HEK293 (cell line): ENCODE measurements around the gene BTBD2.

ENCODE experiments used
- CTCF ChIA-PET: fragments of 350-600 bp; formaldehyde crosslinking; extraction: SDS; loops from one replicate; lab custom pipeline; 2021; ENCODE audit warnings: antibody characterized with exemption; lab: Yijun Ruan, JAX
- POLR2A ChIA-PET: fragments of 300-600 bp; formaldehyde crosslinking; extraction: SDS; loops from one replicate; lab custom pipeline; 2020; ENCODE audit warnings: antibody characterized with exemption, inconsistent platforms; lab: Yijun Ruan, JAX
- H3K27ac ChIP-seq: fragments of 200-500 bp; sonication (Bioruptor generic); 2 replicates; pipeline ENCODE4 v1.5.1; 2014; ENCODE audit warnings: low read depth, low read length, control low read depth, inconsistent platforms; ENCODE audit errors: extremely low read depth
- H3K36me3 ChIP-seq, 2 experiments: fragments of 200-500 bp in 1 of 2; sonication (Bioruptor generic) in 1 of 2; 1 replicate in 1 of 2; 2 replicates in 1 of 2; pipeline ENCODE4 v1.5.1; 2014 to 2017; ENCODE audit warnings: inconsistent platforms in 2 of 2, low read length in 2 of 2; ENCODE audit not compliant: control insufficient read depth in 2 of 2, insufficient read depth in 1 of 2
- H3K4me1 ChIP-seq: fragments of 200-500 bp; sonication (Bioruptor generic); 2 replicates; pipeline ENCODE4 v1.5.1; 2014; ENCODE audit warnings: mild to moderate bottlenecking, low read length, inconsistent platforms; ENCODE audit not compliant: control insufficient read depth, insufficient read depth
- H3K4me3 ChIP-seq: 2 replicates; pipeline ENCODE4 v1.5.1; 2011; ENCODE audit warnings: low read depth, mild to moderate bottlenecking, control low read depth, low read length, moderate library complexity
- H3K9me3 ChIP-seq: fragments of 200-500 bp; sonication (Bioruptor generic); 2 replicates; pipeline ENCODE4 v1.5.1; 2014; ENCODE audit warnings: low read depth, low read length, inconsistent platforms; ENCODE audit not compliant: control insufficient read depth, insufficient read depth
- BCL6B ChIP-seq: fragments of 450-650 bp; formaldehyde crosslinking; IDR thresholded peaks from 2 replicates; pipeline ENCODE4 v1.5.1; 2017; ENCODE audit warnings: missing biosample characterization, missing genetic modification characterization
- HIC1 ChIP-seq: fragments of 450-650 bp; formaldehyde crosslinking; IDR thresholded peaks from 2 replicates; pipeline ENCODE4 v1.5.1; 2016; ENCODE audit warnings: missing biosample characterization, missing genetic modification characterization
- KLF17 ChIP-seq: fragments of 450-650 bp; formaldehyde crosslinking; IDR thresholded peaks from 2 replicates; pipeline ENCODE4 v1.5.1; 2016; ENCODE audit warnings: missing biosample characterization, missing genetic modification characterization
- MYNN ChIP-seq: fragments of 450-650 bp; formaldehyde crosslinking; IDR thresholded peaks from 2 replicates; pipeline ENCODE4 v1.5.1; 2016; ENCODE audit warnings: missing biosample characterization, missing genetic modification characterization, borderline replicate concordance
- RBAK ChIP-seq: fragments of 450-650 bp; formaldehyde crosslinking; IDR thresholded peaks from 2 replicates; pipeline ENCODE4 v1.5.1; 2016; ENCODE audit warnings: missing biosample characterization, missing genetic modification characterization
- SALL2 ChIP-seq: fragments of 450-650 bp; formaldehyde crosslinking; IDR thresholded peaks from 2 replicates; pipeline ENCODE4 v1.5.0; 2017; ENCODE audit warnings: missing biosample characterization, mild to moderate bottlenecking, missing genetic modification characterization, borderline replicate concordance
- SP7 ChIP-seq: fragments of 450-650 bp; formaldehyde crosslinking; IDR thresholded peaks from 2 replicates; pipeline ENCODE4 v1.5.1; 2016; ENCODE audit warnings: missing biosample characterization, missing genetic modification characterization
- TSHZ1 ChIP-seq: fragments of 450-650 bp; formaldehyde crosslinking; IDR thresholded peaks from 2 replicates; pipeline ENCODE4 v1.5.1; 2016; ENCODE audit warnings: missing biosample characterization, missing genetic modification characterization, borderline replicate concordance
- ZNF280D ChIP-seq: fragments of 450-650 bp; formaldehyde crosslinking; IDR thresholded peaks from 2 replicates; pipeline ENCODE4 v1.5.1; 2016; ENCODE audit warnings: missing biosample characterization, missing genetic modification characterization
- ZNF423 ChIP-seq: fragments of 450-650 bp; formaldehyde crosslinking; IDR thresholded peaks from 2 replicates; pipeline ENCODE4 v1.5.1; 2016; ENCODE audit warnings: missing biosample characterization, missing genetic modification characterization
- ZNF510 ChIP-seq: fragments of 450-650 bp; formaldehyde crosslinking; IDR thresholded peaks from 2 replicates; pipeline ENCODE4 v1.5.1; 2018; ENCODE audit warnings: mild to moderate bottlenecking, missing genetic modification characterization, missing biosample characterization; ENCODE audit not compliant: insufficient replicate concordance
- ZNF544 ChIP-seq: fragments of 450-650 bp; formaldehyde crosslinking; IDR thresholded peaks from 2 replicates; pipeline ENCODE4 v1.5.0; 2017; ENCODE audit warnings: missing biosample characterization, missing genetic modification characterization
- ZNF692 ChIP-seq: fragments of 450-650 bp; formaldehyde crosslinking; IDR thresholded peaks from 2 replicates; pipeline ENCODE4 v1.5.1; 2016; ENCODE audit warnings: missing biosample characterization, missing genetic modification characterization
- ZNF830 ChIP-seq: fragments of 450-650 bp; IDR thresholded peaks from 2 replicates; pipeline ENCODE4 v1.5.0; 2018; ENCODE audit warnings: missing biosample characterization, missing genetic modification characterization, low read depth, mild to moderate bottlenecking, moderate library complexity

The BTBD2 gene

GRCh38 chr19:2047076-2047448, 31.5 kb upstream of the BTBD2 start (continued):
- TF ChIP-seq ZNF830 (tag by site-specific recombination): no peak
- no peak for TF ChIP-seq RBAK (tag by site-specific recombination)
- TF ChIP-seq ZNF510: no peak

- Histone ChIP-seq H3K4me3 (no peak overlapping the region), H3K36me3 (peaks cover 0 to 67% of the 10 kb centered on the region in 2 experiments; a peak in 2 of 3 replicates), H3K9me3 (no peaks in the 10 kb centered on the region), H3K4me1 (peaks cover 11% of the 10 kb centered on the region), H3K27ac (no peak overlapping the region)
- ChIA-PET POLR2A (interaction anchor here (0.6 kb wide), 1 partner anchor 20 kb away, joined by 3 read pairs; no protein-coding TSS in a partner anchor), CTCF (interaction anchor here (0.5 kb wide), 1 partner anchor 18 kb away, joined by 4 read pairs; no protein-coding TSS in a partner anchor)
- TF ChIP-seq SP7 (tag by site-specific recombination) (no peak), HIC1 (tag by site-specific recombination) (peak; percentile 16), KLF17 (tag by site-specific recombination) (no peak), ZNF692 (peak; percentile 53; the same call in 1 of the 2 replicates)
Measured at GRCh38 chr19:2046046-2046907, 30.8 kb upstream of the BTBD2 start.

GRCh38 chr19:2045501-2046045, 30.1 kb upstream of the BTBD2 start:
- Histone ChIP-seq H3K27ac (no peak overlapping the region), H3K4me3 (no peak overlapping the region), H3K36me3 (peaks cover 0 to 74% of the 10 kb centered on the region in 2 experiments; a peak in 2 of 3 replicates), H3K9me3 (no peaks in the 10 kb centered on the region), H3K4me1 (peaks cover 11% of the 10 kb centered on the region)
- ChIA-PET POLR2A (no interaction called here), CTCF (no interaction called here)
- TF ChIP-seq ZNF280D (tag by site-specific recombination): no peak
- no peak for TF ChIP-seq SALL2
- TF ChIP-seq HIC1 (tag by site-specific recombination): no peak
- TF ChIP-seq MYNN (tag by site-specific recombination): no peak
- no peak for TF ChIP-seq BCL6B (tag by site-specific recombination)
- no peak for TF ChIP-seq ZNF423 (tag by site-specific recombination)
- no peak for TF ChIP-seq ZNF544 (tag by site-specific recombination)
- no peak for TF ChIP-seq TSHZ1 (tag by site-specific recombination)
